GM18517 (cell line): ENCODE data around the gene DNAJC17.

Source experiments
- ATAC-seq: cut with Tn5 transposase; IDR thresholded peaks from one replicate; pipeline ENCODE4 v1.9.1; 2021; ENCODE audit warnings: mild to moderate bottlenecking, moderate library complexity; ENCODE audit not compliant: unreplicated experiment

DNAJC17 gene

GRCh38 chr15:40807028-40807887, at the start of gene DNAJC17, which contains the start of gene ZFYVE19:
Gene DNAJC17, minus strand, starts transcription at chr15:40807473. Its CDS starts 27 bp downstream, at chr15:40807446.
Gene ZFYVE19, plus strand, starts transcription at chr15:40807089. Its CDS starts 501 bp downstream, at chr15:40807590.
- ATAC-seq = peak; percentile 94

- no peak for ATAC-seq
These were observed 49.5 kb upstream of the DNAJC17 start for GRCh38 chr15:40856746-40857145.

GRCh38 chr15:40855706-40856234, 48.5 kb upstream of the DNAJC17 start:
- ATAC-seq = no peak

DNA sequence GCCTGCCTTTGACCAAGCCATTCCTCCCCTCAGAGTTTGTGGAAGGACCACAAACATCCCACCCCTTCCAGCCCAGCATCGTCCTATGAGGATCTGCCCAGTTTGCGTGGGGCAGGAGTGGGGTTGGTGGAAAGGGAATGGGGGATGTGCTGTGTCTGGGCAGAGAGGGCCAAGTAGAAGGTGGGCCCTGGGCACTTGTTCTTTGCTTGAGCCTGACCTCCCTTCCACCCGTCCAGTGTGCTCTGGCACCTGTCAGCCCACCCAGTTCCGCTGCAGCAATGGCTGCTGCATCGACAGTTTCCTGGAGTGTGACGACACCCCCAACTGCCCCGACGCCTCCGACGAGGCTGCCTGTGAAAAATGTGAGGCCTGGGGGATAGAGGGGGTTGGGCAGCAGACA, 46.9 kb upstream of the DNAJC17 start:
- ATAC-seq = no peak

GRCh38 chr15:40853241-40853890, 46.1 kb upstream of the DNAJC17 start:
- ATAC-seq = no peak

DNA sequence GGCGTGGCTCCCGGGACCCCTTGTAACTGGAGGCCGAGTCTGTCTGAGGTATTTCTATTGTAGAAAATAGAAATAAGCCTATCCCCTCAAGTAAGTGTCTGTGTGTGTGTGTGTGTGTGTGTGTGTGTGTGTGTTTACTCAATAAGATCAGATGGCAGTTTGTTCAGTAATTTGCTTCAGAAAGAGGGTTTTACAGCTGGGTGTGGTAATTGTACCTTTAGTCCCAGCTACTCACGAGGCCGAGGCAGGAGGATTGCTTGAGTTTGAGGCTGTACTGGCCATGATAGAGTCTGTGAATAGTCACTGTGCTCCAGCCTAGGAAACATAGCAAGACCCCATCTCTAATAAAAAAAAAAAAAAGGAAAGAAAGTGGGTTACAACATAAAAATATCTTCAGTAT, 45.3 kb upstream of the DNAJC17 start:
- ATAC-seq = no peak

GRCh38 chr15:40850576-40851112, 43.4 kb upstream of the DNAJC17 start:
- no peak for ATAC-seq

DNA sequence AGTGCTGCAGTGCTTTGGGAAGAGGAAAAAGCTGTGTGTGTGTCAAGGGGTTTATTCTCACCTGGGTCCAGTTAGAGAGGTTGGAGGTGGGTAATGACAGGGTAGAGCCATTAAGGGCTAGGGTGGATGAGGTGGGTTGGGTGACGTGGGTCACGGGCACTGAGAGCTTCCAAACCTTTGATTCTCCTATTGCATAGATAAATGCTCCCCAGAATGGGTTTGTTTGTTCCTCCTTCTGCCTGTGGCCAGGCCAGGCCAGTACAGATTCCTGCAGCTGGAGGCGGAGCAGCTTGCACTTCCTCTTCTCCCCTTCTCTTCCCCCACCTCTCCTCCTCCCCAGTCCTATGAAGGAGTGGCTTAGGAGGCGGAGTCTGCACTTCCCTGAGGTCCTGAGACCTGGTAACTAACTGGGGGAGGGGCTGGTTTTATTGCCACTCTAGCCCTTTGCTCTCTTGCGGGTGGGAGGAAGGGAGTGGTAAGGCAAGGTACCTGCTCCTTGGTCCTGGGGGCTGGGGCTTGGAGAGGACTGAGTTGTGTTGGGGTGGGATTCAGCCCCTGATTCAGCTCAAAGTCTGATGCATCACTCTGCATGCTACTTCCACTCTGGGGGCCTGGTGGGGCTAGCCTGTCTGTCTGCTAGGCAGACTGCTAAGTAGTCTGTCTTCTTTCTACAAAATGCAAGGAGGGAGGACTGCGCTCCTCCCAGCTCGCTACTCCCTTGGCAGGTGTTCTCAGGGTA, 40.1 kb upstream of the DNAJC17 start:
- ATAC-seq = no peak

GRCh38 chr15:40846841-40847222, 39.6 kb upstream of the DNAJC17 start:
- ATAC-seq = no peak

DNA sequence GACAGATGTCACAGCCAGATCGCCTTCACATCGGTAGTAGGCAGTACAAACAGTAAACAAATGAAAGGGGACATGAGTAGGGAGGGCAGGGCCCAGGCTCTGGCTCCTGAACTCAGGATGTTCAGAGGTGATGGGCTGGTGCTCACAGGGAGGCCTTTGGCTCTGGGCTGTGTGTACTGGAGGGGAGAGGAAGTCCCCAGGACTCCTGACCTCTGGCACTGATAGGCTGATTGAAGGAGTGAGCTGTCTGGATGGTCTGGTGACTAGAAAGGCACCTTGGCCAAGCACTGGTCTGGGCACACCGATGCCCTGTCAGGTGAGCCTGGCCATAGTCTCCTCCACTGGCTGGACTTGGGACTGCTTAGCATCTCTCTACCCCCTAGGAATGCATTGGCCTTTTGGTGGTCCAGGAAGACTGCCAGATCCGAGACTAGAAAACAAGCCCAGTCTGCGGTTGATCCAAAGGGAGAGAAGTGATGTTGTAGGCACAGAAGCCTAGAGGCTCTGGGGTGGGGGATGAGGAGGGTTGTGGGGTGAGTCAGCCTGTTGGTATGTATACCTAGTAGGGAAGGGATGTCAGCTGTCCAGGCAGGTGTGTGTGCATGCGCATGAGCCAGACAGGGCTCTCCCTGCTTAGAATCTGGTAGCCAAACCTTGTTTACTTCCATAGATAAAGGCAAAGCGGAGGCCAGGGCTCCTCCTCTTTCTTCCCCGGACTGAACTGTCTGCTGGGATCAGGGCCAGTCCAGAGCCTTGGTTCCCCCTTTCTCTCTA, 38.4 kb upstream of the DNAJC17 start:
- no peak for ATAC-seq

- ATAC-seq = no peak
These were observed 37.8 kb upstream of the DNAJC17 start for GRCh38 chr15:40845036-40845435.

DNA sequence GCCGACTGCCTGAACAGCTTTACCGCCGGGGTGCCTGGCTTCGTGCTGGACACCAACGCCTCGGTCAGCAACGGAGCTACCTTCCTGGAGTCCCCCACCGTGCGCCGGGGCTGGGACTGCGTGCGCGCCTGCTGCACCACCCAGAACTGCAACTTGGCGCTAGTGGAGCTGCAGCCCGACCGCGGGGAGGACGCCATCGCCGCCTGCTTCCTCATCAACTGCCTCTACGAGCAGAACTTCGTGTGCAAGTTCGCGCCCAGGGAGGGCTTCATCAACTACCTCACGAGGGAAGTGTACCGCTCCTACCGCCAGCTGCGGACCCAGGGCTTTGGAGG, 37.4 kb upstream of the DNAJC17 start:
- ATAC-seq = no peak

GRCh38 chr15:40843885-40844695, 36.8 kb upstream of the DNAJC17 start, which contains the start of gene SPINT1:
Gene SPINT1, plus strand, starts transcription at chr15:40844048. Its CDS starts 507 bp downstream, at chr15:40844555.
- ATAC-seq = no peak

GRCh38 chr15:40843261-40843884, 36.1 kb upstream of the DNAJC17 start:
- no peak for ATAC-seq

DNA sequence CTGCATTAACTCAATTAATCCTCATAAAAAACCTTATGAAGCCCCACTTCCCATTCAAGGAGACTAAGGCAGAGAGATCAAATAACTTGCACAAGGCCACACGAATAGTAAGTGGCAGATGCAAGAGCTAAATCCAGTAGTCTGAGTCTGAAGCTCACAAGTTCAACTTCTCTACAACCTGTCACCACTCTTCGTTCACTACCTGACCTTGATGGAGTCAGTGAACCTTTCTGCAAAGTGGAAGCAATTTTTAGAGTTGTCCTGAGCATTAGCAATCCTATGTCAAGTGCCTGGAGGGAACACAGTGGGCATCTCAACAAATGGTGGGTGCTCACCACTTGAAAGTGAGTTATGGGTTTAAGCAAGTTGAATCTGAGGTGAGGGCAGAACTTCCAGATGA, 34.5 kb upstream of the DNAJC17 start:
- no peak for ATAC-seq

GRCh38 chr15:40838756-40839155, 31.5 kb upstream of the DNAJC17 start:
- ATAC-seq = no peak

DNA sequence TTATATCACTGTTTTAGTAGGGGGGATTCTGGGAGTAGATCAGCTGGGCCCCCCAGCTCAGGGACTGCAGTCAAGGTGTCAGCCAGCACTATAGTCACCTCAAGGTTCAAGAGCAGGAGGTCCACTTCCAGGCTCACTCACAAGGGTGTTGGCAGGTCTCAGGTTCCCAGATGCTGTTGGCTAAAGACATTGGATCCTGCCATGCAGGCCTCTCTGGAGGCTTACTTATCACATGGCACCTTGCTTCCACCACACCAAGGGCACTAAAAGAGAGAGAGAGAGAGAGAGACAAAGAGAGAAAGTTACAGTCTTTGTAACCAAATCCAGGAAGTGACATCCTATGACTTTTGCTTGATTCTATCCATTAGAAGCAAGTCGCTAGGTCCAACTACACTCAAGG, 28.7 kb upstream of the DNAJC17 start:
- ATAC-seq = no peak

DNA sequence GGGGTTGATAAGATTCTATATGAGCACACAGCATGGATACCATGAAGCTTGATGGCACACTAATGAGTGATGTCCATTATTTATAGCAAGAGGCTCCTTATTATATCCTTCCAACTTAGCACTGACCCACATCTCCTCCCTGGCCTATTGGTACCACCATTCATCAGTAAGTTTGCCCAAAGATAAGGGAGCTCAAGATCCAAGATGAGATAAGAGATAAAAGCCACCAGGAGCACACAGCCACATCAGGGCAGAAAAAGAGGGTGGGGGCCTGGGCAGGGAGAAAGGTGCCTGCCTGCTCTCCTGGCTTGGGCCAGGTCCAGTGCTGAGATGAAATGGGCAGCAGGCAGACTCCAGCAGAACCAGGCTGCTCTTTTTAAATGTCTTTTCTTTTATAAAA, 25.6 kb upstream of the DNAJC17 start:
- ATAC-seq = no peak

DNA sequence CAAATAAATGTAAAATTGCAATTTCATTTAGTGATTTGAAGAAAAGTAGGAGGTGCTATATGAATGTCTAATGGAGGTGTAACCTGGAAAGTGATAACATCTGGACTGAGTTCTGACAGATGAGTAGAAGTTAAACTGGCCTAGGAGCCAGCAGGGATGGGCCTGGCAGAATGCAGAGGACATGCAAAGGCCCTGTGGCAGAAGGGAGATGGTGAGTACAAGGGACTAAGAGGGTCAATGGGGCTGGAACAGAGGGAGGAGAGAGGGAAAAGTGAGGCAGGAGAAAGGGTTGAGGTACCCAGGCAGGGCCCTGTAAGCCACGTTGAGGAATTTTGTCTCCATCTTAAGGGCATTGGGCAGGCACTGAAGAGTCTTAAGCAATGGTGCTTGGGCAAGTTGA, 24.6 kb upstream of the DNAJC17 start:
- ATAC-seq = no peak
